H1 (cell line): ENCODE measurements around the gene CCDC192.

Source experiments
- EP300 ChIP-seq, 2 experiments: IDR thresholded peaks; 1 replicate in 1 of 2; 2 replicates in 1 of 2; pipeline ENCODE4 v1.6.1; 2011 to 2012; ENCODE audit warnings: low read depth in 2 of 2, low read length in 2 of 2, mild to moderate bottlenecking in 2 of 2, borderline replicate concordance in 1 of 2, inconsistent platforms in 1 of 2, moderate library complexity in 1 of 2
- MAX ChIP-seq: IDR thresholded peaks from 2 replicates; pipeline ENCODE4 v1.6.1; 2012; ENCODE audit warnings: inconsistent platforms
- POLR2A ChIP-seq, 2 experiments: IDR thresholded peaks; 1 replicate in 1 of 2; 2 replicates in 1 of 2; pipeline ENCODE4 v1.6.1; 2011; ENCODE audit warnings: low read depth in 2 of 2, low read length in 2 of 2, mild to moderate bottlenecking in 2 of 2; ENCODE audit errors: control extremely low read depth in 1 of 2
- RAD21 ChIP-seq, 2 experiments: IDR thresholded peaks in 1 of 2; conservative IDR thresholded peaks in 1 of 2; 2 replicates each; pipeline ENCODE4 v1.6.1; 2011; ENCODE audit warnings: low read depth in 2 of 2, low read length in 2 of 2, improper control_type of control experiment in 1 of 2, inconsistent platforms in 1 of 2, mild to moderate bottlenecking in 1 of 2, moderate library complexity in 1 of 2
- TF ChIP-seq, protein P1 (sequence below), 3 experiments: IDR thresholded peaks; 1 replicate in 2 of 3; 2 replicates in 1 of 3; pipeline versions ENCODE4 v1.5.1 to v1.6.1; 2011; ENCODE audit warnings: low read length in 3 of 3, mild to moderate bottlenecking in 3 of 3, inconsistent platforms in 2 of 3, low read depth in 1 of 3, moderate library complexity in 1 of 3; ENCODE audit not compliant: insufficient read depth in 1 of 3; ENCODE audit errors: control extremely low read depth in 1 of 3

DNA sequence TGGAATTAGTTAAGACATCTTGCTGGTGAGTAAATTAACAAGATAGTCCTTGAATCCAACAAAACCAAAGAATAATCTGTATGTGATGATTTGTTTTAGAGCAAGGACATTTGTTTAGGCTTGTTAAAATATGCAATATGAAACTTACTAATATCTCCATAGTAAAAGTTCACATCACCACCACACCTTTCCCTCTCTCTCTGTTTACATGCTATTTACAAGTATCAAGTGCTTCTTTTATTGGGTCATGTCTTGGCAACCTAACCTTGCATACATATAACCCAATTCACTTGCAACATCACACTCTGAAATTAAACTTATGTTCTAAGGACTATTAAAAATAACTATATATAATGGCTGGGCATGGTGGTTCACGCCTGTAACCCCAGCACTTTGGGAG lies 161.3 kb downstream of the CCDC192 start:
- TF ChIP-seq EP300 (IDR thresholded peaks at IDR 0.05; ENCODE audit: borderline replicate concordance in 1 of 2, low read depth in 2 of 2, low read length in 2 of 2), result no peak
- TF ChIP-seq POLR2A (IDR thresholded peaks at IDR 0.05; ENCODE audit: control extremely low read depth in 1 of 2, low read depth in 2 of 2, low read length in 2 of 2), result no peak
- TF ChIP-seq MAX, result no peak
- TF ChIP-seq RAD21 (IDR thresholded peaks at IDR 0.05 in 1 of 2, conservative IDR thresholded peaks at IDR 0.05 in 1 of 2; ENCODE audit: low read depth in 2 of 2, low read length in 2 of 2), result no peak
- TF ChIP-seq, protein P1, sequence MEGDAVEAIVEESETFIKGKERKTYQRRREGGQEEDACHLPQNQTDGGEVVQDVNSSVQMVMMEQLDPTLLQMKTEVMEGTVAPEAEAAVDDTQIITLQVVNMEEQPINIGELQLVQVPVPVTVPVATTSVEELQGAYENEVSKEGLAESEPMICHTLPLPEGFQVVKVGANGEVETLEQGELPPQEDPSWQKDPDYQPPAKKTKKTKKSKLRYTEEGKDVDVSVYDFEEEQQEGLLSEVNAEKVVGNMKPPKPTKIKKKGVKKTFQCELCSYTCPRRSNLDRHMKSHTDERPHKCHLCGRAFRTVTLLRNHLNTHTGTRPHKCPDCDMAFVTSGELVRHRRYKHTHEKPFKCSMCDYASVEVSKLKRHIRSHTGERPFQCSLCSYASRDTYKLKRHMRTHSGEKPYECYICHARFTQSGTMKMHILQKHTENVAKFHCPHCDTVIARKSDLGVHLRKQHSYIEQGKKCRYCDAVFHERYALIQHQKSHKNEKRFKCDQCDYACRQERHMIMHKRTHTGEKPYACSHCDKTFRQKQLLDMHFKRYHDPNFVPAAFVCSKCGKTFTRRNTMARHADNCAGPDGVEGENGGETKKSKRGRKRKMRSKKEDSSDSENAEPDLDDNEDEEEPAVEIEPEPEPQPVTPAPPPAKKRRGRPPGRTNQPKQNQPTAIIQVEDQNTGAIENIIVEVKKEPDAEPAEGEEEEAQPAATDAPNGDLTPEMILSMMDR (IDR thresholded peaks at IDR 0.05; ENCODE audit: control extremely low read depth in 1 of 3, insufficient read depth in 1 of 3, low read depth in 1 of 3, low read length in 3 of 3), result no peak
